ENCODE data around the gene SYT15.

GRCh38 chr10:46560952-46561351 is 18.0 kb upstream of the SYT15 start:
- TF ChIP-seq CTCF (IDR thresholded peaks at IDR 0.05; ENCODE audit: insufficient read depth, low read depth, low read length) (no peak), EZH2 (IDR thresholded peaks at IDR 0.05; ENCODE audit: insufficient read depth, low read length) (no peak)

All from astrocyte (in vitro differentiated cells and primary cell).